AG10803 (cell line): ENCODE results near the gene CXCL8.

Source experiments
- DNase-seq: peaks from one replicate; pipeline ENCODE4 v3.0.0; 2010; ENCODE audit warnings: low read depth
- H3K4me3 ChIP-seq: 2 replicates; pipeline ENCODE4 v1.5.1; 2011; ENCODE audit warnings: mild to moderate bottlenecking, low read length, control low read depth
- CTCF ChIP-seq: conservative IDR thresholded peaks from 2 replicates; pipeline ENCODE4 v1.5.1; 2011; ENCODE audit warnings: mild to moderate bottlenecking, low read length, control low read depth, inconsistent platforms

Gene CXCL8

DNA sequence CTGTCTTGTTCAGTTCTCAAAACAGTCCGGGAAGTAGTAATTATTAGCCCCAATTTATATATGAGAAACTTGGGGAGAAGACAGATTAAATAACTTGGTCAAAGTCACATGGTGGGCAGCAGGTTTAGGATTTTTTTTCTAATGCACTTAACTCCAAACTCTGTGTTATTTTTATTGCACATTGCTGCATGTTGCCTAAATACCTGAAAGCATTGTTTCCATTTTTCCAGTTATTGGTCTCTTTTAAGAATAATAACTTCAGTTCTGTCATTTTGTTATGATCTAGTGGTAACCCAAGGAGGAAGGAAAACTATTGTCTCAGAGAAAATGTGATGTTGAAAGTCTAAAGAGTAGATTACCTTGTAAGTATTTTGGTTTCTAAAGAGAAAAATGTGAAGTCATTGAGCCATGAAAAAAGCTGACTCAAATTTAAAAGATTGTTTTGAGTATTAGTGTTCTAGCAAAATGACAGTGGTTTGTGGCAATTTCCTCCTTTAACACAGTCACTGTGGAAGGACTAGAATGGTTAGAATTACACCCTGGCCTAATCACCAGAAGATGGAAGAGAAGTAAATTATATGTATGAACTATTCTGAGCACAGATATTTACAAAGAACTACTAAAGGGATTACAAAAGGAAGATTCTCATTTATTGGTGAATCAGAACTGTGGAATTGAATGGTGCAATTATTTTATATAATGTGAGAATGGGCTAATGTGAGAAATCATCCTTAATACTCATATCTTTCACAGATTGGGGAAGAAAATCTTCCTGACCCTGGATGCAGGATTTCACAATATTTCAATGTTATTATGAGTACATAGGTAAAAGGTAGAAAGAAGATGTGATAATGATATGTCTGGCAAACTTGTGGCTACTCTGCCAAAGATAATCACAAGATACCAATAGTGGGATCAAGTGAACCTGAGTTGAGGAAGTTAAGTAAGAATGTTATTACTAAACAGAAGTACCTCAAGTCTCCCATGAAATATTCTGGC is 21.7 kb upstream of the CXCL8 start:
- peak; percentile 87 for DNase-seq
- H3K4me3 ChIP-seq: no peak overlapping the region
- no peak for TF ChIP-seq CTCF

- TF ChIP-seq CTCF: no peak
- DNase-seq: peak; percentile 92
- no peak overlapping the region for H3K4me3 ChIP-seq
Observed at GRCh38 chr4:73721435-73721834, 18.9 kb upstream of the CXCL8 start.

- no peak overlapping the region for H3K4me3 ChIP-seq
- no peak for DNase-seq
- TF ChIP-seq CTCF: no peak
Observed at GRCh38 chr4:73721909-73722308, 18.5 kb upstream of the CXCL8 start.

GRCh38 chr4:73723023-73723422 is 17.3 kb upstream of the CXCL8 start:
- no peak overlapping the region for H3K4me3 ChIP-seq
- no peak for DNase-seq
- TF ChIP-seq CTCF: no peak

DNA sequence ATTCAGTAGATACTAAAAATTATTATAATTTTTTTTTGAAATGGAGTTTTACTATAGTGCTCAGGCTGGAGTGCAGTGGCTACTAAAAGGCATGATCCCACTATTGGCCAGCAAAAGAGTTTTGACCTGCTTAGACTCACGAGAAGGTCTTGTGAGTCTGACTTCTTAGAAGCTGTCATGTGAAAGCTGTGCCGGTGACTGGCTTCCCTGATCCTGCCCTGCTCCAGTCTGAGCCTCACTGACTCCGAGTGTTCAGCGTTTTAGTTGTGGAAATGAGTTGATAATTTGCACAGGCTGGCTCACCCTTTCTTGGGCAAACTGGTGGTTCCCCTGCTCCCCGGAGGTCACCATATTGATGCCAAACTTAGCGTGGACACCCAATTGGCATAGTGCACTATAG is 16.4 kb upstream of the CXCL8 start:
- H3K4me3 ChIP-seq: no peak overlapping the region
- TF ChIP-seq CTCF: no peak
- DNase-seq: no peak

DNA sequence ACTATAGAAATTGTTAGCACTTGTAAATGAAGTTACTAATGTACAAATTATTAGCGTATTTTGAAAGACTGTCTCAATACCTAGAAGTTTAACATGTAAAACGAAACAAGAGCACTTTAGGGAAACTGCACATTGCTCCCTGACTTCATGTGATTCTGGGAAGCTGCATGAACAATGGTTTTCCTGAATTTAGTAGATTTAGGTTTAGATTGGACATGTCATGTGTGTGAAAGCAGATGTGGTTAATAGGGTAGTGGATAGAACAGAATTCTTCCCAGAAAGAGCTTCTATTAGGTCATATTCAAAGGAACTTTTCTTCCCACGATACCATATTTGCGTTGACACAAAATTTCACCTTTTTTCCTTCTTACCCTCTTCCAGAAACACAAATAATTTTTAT is 14.9 kb upstream of the CXCL8 start:
- no peak for TF ChIP-seq CTCF
- DNase-seq: no peak
- no peak overlapping the region for H3K4me3 ChIP-seq

DNA sequence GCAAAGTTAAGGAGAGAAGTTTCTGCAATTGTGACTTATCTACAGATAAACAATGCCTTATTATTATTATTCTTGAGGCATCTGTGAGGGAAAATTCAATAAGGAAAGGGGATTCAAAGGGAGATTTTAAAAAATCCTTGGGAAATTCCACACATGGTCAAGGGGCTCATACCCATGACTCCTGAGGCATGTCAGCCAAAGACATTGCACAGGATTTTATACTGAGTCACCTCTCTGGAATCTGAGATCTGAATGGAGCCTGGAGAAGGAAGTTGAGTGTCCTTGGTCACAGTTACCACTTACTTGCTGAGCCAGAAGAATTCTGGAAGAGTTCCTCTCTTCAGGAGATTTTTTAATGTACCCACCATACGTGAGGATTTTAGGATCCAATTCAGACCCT is 14.4 kb upstream of the CXCL8 start:
- no peak for TF ChIP-seq CTCF
- DNase-seq: peak; percentile 94
- no peak overlapping the region for H3K4me3 ChIP-seq
